ENCODE data around the gene OR4D9.

OR4D9 gene

GRCh38 chr11:59550842-59551658, 39.7 kb downstream of the OR4D9 start:
- DNase-seq: peak; percentile 49 to 51

DNA sequence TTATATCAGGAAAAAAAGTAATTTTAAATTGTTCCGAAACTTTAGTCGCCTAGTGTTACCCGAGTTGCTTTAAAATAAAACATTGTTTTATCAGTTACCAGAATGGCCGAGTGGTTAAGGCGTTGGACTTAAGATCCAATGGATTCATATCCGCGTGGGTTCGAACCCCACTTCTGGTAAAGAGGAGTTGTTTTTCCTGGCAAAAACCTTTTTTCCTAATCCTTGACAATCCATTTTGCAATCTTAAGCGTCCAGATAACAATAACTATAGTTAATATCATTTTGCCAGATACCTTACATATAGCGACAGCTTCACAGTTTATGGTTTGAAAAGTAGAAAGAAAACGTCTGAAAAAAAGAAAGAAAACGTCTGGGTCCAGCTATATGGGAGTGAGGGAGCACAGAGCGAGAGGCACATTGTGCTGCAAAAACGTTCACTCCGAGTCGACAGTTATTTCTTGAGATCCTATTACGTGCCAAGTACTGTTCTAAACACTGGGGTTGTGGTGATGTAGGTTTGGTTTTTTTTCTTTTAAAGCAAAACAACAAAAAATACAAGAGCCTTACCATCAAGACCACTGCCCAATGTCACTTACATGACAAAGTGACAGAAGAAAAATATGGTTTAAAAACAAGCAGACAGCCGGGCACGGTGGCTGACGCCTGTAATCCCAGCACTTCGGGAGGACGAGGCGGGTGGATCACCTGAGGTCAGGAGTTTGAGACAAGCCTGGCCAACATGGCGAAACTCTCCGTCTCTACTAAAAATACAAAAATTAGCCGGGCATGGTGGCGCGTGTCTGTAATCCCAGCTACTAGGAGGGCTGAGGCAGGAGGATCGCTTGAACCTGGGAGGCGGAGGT, 40.6 kb downstream of the OR4D9 start:
- DNase-seq: no peak

- DNase-seq: no peak
Observed at GRCh38 chr11:59552844-59553243, 41.5 kb downstream of the OR4D9 start.

DNA sequence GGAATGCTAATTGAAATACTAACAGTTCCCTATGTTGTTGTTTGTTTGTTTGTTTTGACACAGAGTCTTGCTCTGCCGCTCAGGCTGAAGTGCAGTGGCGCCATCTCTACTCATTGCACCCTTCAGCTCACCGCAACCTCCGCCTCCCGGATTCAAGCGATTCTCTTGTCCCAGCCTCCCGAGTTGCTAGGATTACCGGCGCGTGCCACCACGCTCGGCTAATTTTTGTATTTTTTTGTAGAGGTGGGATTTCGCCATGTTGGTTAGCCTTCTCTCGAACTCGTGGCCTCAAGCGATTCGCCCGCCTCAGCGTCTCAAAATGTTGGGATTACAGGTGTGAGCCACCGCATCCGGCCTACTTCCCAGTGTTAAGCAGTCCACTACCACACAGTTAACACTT, 42.0 kb downstream of the OR4D9 start:
- no peak for DNase-seq

GRCh38 chr11:59555601-59556114, 44.3 kb downstream of the OR4D9 start:
- DNase-seq: no peak

DNA sequence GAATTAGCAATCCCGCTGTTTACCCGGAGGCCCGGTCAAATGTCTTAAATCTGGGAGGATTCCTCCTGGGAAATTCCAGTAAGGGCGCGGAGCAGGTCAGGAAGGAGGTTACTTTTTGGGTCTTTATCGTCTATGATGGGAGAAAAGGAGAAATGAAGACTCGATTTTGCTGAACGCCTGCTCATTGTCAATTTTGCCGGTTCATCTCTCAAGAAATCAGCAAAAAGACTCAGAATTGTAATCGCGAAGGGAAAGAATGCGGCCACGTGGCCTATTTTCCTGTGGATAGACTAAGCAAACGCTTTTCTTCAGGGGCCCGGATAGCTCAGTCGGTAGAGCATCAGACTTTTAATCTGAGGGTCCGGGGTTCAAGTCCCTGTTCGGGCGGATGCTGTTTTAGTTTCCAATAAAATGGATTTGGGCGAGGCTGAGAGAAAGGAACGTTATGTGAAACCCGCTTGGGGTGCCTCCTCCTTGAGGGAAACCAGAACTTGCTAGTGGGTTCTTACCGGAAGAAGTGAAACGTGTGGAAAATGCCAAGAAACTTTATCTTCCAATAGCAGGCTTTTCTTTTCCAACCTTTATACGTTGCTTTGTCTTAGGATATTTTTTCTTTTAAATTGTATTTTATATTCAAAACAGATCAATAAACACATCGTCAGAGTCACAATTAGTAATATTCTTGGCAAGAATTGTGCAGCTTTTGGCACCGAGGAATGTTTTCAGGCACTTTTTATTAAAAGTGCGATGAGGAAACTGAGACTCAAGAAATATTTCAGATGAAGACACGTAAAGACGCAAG, 45.0 kb downstream of the OR4D9 start:
- peak; percentile 39 to 44 for DNase-seq

DNA sequence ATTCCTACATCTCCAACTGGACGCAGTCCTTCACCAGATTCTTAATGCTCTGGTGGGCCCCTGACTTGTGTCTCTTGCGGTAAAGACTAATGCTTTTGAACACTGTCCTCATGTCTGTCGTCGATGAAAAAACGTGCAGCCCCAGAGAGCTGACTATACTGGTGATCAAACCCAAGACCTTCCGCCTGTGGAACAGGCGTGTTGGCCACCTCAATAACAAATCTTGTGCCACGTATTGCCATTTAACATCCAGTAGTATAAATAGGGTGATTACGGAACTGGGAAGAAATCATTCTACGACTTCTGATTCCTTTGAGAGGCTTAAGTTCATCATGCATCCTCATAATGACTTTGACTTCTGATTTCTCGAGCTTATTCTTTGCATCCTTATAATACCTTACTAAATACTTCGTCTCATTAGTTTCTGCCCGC, 45.6 kb downstream of the OR4D9 start:
- no peak for DNase-seq

DNA sequence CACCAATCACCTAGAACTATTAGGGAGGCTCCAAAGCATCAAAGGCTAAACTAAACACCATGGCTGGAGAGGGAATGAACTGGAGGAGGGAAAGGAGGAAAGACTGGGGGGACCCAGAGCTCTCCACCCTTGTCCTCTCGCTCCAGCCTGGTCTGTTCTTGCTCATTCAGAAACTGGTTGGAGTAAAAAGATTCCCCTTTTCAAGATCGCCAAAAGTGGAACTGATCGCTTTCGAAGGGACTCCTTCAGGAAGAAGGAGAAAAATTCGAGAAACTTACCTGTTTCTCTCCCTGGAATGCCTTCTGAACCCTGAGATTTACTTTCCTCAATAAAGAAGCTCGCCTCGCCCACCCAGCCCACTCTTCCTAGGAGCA, 46.9 kb downstream of the OR4D9 start:
- DNase-seq: no peak

DNA sequence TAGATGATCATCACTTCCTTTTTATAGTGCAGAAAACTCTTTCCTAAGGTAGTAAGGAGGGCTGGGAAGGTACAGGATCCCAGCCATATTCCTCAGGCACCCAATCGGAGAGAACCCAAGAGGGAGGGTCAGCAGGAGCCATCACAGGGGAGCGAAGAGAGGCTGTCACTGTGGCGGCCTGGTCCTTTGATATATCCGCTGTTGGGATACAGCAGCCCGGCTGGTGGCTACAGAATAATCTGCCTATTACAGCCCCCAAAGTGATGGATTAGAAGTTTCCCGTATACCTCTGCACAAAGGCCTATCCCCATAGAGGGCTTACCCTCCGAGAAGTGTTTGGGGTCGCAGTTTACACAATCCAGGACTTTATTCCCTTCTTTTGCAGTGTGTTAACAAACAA, 48.5 kb downstream of the OR4D9 start:
- no peak for DNase-seq

DNA sequence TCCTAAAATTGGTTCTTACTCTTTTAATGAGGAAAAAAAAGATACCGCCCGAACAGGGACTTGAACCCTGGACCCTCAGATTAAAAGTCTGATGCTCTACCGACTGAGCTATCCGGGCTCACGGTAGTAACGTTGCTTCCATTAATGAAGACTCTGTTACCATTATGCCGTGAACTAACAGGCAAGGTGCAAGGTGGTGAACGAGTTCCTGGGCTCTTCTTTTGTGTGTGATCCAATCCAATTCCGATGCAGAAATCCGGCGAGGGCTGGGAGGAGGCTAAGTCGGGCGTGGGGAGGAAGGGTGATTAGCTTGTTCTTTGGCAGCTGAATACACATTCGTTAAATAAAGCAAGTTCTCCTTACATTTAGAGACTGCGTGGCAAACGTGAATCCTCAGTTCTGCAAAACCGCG, 49.0 kb downstream of the OR4D9 start:
- DNase-seq: peak in 1 of 2 experiments; percentile 47

DNA sequence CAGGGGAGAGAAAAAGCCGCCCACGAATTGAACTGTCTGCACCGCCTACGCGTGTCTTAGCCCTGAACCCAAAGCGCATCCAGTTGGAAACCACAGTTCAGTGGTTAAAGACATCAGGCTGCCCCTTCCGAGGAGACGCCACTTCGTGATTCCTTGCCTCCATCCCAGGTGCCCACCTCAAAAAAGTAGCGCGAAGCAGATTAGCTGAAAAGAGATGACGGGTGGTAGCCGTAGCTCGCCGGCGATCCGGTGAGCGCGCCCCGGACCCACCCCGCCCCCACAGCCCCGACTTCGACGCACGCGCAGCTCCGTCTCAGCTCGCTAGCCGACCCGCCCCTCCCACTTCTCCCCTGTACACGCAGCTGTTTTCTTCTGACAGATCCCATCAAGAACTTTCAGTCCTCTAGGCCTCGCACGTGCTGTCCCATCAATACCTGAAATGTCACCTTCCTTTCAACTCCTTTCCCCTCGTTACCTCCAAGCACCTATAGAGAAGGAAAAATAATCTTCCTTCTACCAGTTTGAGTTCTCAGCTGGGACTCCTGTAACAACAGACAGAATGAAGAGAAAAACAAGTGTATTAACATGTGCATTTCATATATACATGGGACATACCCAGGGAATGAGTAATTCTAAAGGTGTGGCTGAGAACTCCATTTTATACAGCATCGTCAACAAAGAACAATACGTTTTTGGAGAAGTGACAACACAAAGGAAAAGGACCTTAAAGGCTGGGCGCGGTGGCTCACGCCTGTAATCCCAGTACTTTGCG, 49.5 kb downstream of the OR4D9 start:
- peak in 1 of 2 experiments; percentile 55 for DNase-seq

DNA sequence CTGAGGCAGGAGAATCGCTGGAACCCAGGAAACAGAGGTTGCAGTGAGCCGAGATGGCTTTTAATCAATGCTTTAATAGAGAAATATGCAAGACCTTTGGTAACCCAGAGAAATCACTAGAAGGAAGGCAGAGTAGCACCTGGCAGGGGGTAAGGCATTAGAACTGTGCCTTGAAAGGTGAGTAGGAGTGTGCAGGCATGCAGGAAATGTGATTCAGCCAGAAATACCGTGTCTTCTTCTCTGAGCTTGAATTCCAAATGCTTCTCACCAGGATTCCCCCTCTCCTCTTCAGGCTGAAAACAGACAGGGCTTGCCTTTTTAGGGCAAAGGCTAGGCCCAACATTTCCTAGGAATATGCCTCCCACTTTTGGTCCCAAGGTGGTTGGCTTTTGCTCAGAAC, 51.0 kb downstream of the OR4D9 start:
- no peak for DNase-seq

All from SHP77 (cell line).